Activated CD8-positive, alpha-beta memory T cell treated with anti-CD3 and anti-CD28 coated beads for 24 hours (primary cell): ENCODE data around the gene ADAP1.

Source experiments
- DNase-seq: peaks from one replicate; pipeline ENCODE4 v3.0.0-alpha.2; 2020

ADAP1 gene

GRCh38 chr7:889391-889790 lies 65.1 kb downstream of the ADAP1 start:
- DNase-seq, result no peak

GRCh38 chr7:889025-889390 lies 65.5 kb downstream of the ADAP1 start:
- DNase-seq, result no peak

DNA sequence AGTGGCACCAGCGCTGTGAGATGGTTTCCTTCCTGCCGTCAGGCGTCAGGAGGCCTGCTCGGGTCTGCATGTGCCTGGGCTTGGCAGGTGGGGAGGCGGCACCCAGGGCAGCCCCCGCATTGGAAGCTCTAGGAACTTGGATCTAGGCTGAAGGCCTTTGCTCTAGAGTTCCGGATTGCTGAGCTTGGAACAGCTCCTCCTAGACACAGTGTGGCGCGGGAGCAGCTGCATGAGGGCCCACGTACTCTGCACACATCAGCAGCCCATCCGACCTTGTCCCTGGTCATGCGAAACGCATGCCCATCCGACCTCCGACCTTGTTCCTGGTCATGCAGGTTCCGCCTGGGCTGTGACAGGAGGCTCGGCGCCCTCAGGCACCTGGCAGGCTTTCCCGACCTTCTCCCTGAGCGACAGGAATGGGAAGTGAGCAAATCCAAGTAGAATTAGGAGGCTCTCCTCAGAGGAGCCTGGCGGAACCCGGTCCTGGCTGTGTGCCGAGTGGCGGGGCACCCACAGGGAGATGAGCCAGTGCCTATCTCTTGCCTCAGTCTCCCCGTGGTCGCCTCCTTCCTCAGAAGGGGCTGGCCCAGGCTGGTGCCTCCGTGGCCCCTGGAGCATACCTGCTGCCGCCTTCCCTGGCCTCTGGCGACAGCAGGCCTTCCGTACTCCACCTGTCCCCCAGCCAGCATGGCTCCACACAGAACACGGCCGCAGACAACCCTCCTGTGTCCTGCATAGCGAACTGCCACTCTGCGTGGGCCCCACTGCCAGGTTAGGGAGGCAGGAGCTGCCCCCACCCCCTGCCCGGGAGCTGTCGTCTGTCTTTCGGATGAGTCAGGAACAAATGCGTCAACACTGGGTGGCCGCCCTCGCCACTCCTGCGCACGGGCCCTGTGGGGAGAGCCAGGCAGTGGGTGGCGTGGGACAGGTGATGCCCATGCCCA lies 66.1 kb downstream of the ADAP1 start:
- no peak for DNase-seq

DNA sequence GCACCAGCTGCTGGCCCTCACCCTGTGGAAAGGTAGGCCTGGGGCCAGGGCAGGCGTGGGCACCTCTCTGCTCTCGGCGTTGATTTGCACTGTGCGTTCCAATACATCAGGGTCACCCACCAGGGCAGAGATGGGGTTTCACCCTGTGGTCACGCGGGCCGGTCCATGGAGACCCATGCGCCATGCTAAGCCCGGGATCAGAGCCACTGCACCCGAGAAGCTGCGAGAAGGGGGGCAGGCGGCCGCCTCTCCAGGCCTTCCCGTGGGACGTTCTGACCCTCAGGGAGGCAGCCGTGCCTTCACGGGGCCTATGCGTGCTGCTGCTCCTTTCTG lies 67.0 kb downstream of the ADAP1 start:
- no peak for DNase-seq

GRCh38 chr7:886626-887487 lies 67.6 kb downstream of the ADAP1 start:
- no peak for DNase-seq

DNA sequence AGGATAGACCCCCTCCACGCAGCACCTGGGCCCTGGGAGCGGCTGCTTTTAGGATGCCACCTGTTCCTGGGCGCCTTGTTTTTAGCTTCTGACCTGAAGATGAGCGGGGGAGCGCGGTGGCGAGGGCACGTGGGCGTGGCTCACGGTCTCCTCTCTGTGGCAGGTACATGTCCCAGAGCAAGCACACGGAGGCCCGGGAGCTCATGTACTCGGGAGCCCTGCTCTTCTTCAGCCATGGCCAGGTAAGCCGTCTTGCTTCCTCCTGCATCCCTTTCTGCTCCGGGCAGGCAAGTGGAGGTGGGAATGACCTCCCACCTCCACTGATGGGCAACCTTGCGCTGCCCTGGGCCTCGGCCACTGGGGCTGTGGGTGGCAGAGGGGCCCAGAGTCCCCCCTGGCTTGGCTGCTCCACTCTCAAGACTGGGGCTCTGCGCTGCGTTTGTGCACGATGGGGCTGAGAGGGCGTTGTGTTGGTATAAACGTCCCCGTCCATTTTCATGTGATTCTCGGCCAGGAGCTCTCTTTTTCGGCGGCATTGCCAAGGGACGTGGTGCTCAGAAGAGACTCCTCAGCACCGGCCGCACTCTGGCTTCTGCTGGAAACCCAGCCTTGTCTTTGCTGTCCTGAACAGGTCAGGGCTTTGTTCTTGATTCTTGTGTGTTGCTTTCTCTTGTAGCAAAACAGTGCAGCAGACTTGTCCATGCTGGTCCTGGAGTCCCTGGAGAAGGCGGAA lies 68.4 kb downstream of the ADAP1 start:
- DNase-seq, result no peak

DNA sequence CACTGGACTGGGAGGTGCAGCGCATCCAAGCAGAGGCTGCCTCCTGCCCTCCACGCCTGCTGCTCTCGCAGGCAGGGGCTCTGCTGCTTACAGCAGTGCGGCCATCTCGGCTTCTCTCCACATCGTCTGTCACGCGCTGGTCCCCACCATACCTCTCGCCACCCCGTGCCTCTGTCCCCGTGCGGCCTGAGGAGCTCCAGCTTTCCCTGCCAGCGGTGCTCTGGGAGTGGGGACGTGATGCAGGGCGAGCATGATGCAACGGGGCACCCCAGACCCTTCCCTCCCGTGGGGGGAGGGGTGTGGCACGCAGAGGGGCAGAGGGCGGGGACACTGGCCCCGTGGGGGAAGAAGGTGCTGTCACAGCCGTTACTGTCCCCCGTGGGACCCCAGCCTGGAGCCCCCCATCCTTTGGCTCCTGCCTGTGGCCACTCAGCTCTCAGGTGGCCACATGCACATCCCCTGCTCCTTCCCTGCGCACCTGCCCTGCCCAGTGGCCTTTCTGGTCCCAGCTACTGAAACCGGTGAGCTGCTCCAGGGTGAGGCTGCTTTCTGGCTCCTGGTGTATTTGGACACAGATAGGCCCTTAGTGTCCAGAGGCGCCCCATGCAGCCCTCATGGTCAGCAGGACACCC lies 69.1 kb downstream of the ADAP1 start:
- no peak for DNase-seq

- no peak for DNase-seq
These were observed 70.1 kb downstream of the ADAP1 start for GRCh38 chr7:884191-885003.

- no peak for DNase-seq
These were observed 71.1 kb downstream of the ADAP1 start for GRCh38 chr7:883055-884021.

DNA sequence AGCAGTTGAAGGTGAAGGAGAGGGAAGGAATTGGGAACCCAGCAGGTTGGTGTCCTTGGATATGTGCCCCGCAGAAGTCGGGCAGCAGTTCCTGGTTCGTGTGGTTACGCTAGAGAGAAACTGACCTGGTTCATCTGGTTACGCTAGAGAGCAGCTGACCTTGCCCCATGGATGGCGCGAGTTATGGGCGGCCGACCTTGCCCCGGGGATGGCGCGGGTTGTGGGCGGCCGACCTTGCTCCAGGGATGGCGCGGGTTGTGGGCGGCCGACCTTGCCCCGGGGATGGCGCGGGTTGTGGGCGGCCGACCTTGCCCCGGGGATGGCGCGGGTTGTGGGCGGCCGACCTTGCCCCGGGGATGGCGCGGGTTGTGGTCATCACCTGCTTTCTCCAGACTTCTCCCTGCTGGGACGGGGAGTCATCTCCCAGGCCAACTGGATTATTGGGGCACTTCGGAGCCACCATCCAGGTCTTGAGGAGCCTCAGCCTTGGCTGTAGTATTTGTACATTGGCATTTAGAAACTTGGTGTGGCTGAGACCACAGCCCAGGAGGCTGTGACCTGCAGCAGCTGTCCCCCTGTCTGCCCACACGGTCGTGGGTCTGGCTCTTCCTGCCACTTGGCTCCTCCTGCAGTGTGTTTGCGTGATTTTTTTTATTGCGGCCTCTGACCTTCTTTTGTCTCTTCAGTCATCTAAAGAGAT lies 72.0 kb downstream of the ADAP1 start:
- DNase-seq, result no peak

DNA sequence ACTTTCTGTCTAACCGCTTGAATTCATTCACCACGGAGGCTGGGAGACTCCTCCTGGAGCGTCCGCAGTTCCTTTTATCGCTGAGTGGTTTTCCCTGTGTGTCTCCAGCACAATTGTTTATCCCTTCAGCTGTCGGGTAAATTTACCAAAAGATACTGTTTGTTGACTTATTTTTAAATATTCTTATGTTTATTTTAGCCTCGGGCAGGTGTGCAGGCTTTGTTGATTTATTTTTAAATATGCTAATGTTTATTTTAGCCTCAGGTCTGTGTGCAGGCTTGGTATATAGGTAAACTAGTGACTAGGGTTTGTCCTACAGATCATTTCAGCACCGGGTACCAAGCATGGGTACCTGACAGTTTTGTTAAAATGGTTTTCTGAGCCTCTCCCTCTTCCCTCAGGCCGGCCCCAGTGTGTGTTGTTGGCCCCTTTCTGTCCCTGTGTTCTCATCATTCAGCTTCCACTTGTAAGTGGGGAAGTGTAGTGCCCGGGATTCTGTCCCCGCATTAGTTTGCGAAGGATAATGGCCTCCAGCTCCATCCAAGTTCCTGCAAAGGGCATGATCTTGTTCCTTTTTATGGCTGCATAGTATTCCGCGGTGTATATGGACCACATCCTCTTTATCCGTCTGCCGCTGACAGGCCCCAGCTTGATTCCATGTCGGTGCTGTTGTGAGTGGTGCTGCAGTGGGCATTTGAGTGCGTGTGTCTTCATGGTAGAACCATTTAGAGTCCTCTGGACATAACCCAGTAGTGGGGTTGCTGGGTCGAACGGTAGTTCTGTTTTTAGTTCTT lies 72.8 kb downstream of the ADAP1 start:
- DNase-seq, result no peak

- no peak for DNase-seq
These were observed 74.0 kb downstream of the ADAP1 start for GRCh38 chr7:880450-880849.

DNA sequence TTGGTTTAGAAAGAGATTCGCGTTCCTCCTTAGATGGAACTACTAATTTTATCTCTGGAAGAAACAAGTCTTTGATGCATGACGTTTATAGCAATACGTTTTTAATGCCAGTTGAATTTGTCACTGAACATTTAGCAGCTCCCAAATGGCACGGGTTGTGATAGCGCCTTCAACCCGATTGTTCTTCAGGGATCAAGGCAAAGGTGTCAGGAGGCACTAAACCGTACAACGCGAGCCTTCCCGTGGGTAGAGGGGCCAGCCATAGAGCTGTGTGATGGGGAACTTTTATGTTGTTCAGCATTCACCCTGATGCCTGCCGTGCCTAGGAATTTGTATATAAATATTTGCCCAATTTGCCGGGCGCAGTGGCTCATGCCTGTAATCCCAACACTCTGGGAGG lies 74.8 kb downstream of the ADAP1 start:
- DNase-seq, result no peak

DNA sequence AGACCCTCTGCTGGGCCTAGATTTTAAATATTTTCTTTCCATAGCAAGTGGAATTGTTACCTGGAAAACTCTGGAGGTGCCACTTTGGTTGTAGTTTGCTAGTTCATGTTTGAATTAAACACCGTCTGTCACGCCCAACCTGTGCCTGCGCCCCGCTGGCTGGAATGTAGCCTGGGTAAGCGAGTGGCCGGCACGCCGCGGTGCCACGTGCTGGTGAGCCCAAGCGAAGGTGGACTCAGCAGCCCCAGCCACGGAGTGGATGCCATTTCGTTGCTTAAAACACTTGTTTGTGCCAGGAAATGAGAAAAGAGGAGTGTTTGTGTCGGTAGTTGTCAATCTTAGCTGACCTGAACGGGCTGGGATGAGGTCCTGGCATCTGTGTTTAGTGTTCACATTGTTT lies 75.4 kb downstream of the ADAP1 start:
- DNase-seq, result no peak

DNA sequence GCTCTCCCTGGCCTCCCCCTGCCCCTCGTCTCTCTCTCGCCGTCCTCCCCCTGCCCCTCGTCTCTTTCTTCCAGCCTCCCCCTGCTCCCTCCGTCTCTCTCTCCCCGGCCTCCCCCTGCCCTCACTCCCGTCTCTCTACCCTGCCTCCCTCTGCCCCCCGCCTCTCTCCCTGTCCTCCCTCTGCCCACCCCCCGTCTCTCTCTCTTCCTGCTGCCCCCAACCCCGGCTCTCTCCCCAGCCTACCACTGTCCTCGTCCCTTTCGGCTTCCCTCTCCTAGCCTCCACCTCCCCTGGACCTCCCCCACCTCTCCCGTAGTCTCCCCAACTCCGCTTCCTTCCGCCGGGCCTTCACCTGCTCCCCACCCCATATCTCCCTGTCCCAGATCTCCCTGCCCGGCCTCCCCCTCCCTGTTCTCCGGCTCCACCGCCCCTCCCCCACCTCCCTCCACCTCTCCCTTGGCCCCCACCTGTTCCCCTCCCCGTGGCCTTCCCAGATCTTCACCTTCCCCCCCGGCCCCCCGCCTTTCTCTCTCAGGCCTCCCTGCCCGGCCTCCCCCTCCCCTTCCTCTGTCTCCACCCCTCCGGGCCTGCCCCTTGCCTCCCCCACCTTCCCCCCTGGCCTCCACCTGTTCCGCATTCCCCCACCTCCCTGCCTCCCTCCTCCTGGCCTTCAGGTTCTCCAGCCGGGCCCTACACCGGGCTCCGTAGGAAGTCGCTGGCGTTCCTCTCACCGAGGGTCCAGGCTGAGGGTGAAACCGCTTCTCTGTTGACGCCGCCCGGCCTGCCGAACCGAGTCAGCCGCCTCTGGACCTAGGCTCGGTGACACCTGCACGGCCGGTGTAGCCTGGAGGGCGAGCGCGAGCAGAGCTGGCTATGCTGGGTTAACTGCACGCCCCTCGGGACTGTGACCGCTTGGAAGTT lies 76.9 kb downstream of the ADAP1 start:
- no peak for DNase-seq

DNA sequence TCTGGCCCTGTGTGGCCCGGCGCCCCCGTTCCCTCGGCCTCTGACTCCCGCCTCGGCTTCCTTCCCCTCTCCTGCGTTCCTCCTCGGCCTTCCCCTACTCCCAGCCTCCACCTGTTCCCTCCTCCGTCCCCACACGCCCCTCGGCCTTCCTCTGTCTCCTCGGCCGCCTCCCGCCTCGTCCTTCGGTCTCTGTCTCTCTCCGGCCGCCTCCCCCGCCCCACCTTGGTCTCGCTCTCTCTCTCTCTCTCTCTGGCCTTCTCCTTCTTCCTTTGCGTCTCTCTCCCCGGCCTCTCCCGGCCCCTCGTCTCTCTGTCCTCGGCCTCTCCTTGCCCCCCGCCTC lies 77.5 kb downstream of the ADAP1 start:
- DNase-seq, result no peak

- peak; percentile 97 for DNase-seq
These were observed 78.2 kb downstream of the ADAP1 start, which contains the start of gene GET4 for GRCh38 chr7:876077-876971. Gene GET4 (plus strand): TSS chr7:876554. CDS start chr7:876646, 92 bp downstream.
